ENCODE data around the gene KLF6.
A peak's percentile ranks its signal among the peaks of the same experiment; 100 is the strongest.

KLF6 gene

DNA sequence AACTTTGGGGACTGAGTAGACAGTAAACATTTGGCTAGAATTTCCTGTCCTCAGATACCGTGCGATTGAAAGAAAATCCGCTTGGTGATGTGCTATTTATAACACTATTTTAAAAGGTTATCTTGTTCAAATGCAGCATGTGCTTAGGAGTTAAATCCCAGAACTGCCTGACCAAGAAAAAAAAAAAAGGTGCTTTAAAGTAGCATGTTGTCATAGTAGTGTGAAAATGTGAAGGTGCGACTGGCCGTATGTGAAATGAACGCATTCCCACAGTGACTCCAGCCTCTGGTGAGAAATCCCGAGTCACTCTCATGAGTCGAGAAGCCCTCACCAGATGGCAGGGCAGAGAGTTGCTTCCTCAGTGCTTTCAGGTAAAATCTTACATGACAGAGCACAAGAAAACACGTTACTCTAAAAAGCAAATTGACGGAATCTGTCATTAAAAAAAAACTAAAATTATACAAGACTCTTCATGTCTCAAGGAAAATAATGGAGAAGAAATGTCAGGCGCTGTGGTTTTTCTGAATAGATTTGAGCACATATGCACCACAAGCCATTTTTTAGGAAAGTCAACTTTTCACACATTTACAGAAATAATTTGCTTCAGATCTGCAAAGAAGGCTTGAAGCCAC lies 18.4 kb upstream of the KLF6 start:
- H3K4me3 ChIP-seq (ENCODE audit: low read depth, low read length) = no peak overlapping the region
- TF ChIP-seq ZNF473 (tag by site-specific recombination; IDR thresholded peaks at IDR 0.05) (no peak), ZBTB8A (tag by site-specific recombination; IDR thresholded peaks at IDR 0.05) (no peak), FEZF1 (tag by site-specific recombination; IDR thresholded peaks at IDR 0.05) (no peak), ZNF426 (tag by site-specific recombination; IDR thresholded peaks at IDR 0.05) (no peak), ZNF2 (tag by site-specific recombination; IDR thresholded peaks at IDR 0.05) (no peak), ZNF585B (tag by site-specific recombination; IDR thresholded peaks at IDR 0.05) (no peak), ZNF76 (tag by site-specific recombination; IDR thresholded peaks at IDR 0.05; ENCODE audit: borderline replicate concordance, low read depth) (no peak), KLF1 (tag by site-specific recombination; IDR thresholded peaks at IDR 0.05) (no peak), ZNF664 (tag by site-specific recombination; IDR thresholded peaks at IDR 0.05) (no peak), ZNF16 (tag by site-specific recombination; IDR thresholded peaks at IDR 0.05; ENCODE audit: low read depth) (no peak), ZFHX2 (tag by site-specific recombination; conservative IDR thresholded peaks at IDR 0.05) (no peak)
- TF ChIP-seq, protein P1, sequence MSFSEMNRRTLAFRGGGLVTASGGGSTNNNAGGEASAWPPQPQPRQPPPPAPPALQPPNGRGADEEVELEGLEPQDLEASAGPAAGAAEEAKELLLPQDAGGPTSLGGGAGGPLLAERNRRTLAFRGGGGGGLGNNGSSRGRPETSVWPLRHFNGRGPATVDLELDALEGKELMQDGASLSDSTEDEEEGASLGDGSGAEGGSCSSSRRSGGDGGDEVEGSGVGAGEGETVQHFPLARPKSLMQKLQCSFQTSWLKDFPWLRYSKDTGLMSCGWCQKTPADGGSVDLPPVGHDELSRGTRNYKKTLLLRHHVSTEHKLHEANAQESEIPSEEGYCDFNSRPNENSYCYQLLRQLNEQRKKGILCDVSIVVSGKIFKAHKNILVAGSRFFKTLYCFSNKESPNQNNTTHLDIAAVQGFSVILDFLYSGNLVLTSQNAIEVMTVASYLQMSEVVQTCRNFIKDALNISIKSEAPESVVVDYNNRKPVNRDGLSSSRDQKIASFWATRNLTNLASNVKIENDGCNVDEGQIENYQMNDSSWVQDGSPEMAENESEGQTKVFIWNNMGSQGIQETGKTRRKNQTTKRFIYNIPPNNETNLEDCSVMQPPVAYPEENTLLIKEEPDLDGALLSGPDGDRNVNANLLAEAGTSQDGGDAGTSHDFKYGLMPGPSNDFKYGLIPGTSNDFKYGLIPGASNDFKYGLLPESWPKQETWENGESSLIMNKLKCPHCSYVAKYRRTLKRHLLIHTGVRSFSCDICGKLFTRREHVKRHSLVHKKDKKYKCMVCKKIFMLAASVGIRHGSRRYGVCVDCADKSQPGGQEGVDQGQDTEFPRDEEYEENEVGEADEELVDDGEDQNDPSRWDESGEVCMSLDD (tag by site-specific recombination; IDR thresholded peaks at IDR 0.05) = no peak
- TF ChIP-seq, protein P2, sequence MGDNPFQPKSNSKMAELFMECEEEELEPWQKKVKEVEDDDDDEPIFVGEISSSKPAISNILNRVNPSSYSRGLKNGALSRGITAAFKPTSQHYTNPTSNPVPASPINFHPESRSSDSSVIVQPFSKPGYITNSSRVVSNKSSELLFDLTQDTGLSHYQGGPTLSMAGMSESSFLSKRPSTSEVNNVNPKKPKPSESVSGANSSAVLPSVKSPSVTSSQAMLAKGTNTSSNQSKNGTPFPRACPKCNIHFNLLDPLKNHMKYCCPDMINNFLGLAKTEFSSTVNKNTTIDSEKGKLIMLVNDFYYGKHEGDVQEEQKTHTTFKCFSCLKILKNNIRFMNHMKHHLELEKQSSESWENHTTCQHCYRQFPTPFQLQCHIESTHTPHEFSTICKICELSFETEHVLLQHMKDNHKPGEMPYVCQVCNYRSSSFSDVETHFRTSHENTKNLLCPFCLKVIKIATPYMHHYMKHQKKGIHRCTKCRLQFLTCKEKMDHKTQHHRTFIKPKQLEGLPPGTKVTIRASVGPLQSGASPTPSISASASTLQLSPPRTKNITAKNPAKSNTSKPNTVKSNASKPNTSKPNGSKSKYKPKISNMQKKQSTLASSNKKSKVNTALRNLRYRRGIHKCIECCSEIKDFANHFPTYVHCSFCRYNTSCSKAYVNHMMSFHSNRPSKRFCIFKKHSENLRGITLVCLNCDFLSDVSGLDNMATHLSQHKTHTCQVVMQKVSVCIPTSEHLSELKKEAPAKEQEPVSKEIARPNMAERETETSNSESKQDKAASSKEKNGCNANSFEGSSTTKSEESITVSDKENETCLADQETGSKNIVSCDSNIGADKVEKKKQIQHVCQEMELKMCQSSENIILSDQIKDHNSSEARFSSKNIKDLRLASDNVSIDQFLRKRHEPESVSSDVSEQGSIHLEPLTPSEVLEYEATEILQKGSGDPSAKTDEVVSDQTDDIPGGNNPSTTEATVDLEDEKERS (tag by site-specific recombination; IDR thresholded peaks at IDR 0.05) = no peak
- TF ChIP-seq, protein P3, sequence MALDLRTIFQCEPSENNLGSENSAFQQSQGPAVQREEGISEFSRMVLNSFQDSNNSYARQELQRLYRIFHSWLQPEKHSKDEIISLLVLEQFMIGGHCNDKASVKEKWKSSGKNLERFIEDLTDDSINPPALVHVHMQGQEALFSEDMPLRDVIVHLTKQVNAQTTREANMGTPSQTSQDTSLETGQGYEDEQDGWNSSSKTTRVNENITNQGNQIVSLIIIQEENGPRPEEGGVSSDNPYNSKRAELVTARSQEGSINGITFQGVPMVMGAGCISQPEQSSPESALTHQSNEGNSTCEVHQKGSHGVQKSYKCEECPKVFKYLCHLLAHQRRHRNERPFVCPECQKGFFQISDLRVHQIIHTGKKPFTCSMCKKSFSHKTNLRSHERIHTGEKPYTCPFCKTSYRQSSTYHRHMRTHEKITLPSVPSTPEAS (tag by site-specific recombination; IDR thresholded peaks at IDR 0.05) = no peak
- H3K9me3 ChIP-seq (ENCODE audit: control insufficient read depth, insufficient read depth, low read depth, low read length) = no peaks in the 10 kb centered on the region
- H3K4me1 ChIP-seq (ENCODE audit: control insufficient read depth, insufficient read depth, low read length) = peaks cover 9% of the 10 kb centered on the region
- ChIA-PET CTCF (no interaction called here), POLR2A (no interaction called here)
- H3K27ac ChIP-seq (ENCODE audit: extremely low read depth, low read depth, low read length) = no peak overlapping the region
- H3K36me3 ChIP-seq (ENCODE audit: control insufficient read depth in 2 of 2, insufficient read depth in 1 of 2, low read length in 2 of 2) = no peaks in the 10 kb centered on the region

DNA sequence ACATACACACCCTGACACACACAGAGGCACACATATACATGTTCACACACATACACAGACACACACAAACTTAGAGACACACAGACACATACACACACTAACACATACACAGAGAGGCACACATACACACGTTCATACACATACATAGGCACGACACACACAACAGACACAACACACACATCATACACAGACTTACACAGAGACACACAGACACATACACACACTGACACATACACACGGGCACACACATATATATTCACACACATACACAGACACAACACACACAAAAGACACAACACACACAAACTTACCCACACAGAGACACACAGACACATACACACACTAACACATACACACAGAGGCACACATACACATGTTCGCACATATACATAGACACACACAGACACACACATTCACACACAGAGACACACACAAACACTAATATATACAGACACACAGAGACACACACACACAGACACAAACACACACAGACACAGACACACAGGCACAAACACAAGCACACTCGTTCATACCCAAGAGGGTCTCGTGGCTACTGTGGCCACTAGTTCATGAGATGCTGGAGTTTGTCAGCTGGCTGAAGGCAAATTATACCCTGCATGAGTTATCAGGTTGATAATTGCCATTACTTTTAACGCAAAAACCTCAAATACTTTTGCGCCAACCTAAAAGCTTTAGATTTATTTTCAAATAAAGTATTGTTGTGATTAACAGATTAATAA lies 17.7 kb upstream of the KLF6 start:
- ChIA-PET CTCF (interaction anchor here (0.7 kb wide), 2 partner anchors 63 to 485 kb away, joined by 3 to 5 read pairs; no protein-coding TSS in a partner anchor), POLR2A (no interaction called here)
- peaks cover 9% of the 10 kb centered on the region for H3K4me1 ChIP-seq (ENCODE audit: control insufficient read depth, insufficient read depth, low read length)
- H3K27ac ChIP-seq (ENCODE audit: extremely low read depth, low read depth, low read length) = no peak overlapping the region
- H3K36me3 ChIP-seq (ENCODE audit: control insufficient read depth in 2 of 2, insufficient read depth in 1 of 2, low read length in 2 of 2) = no peaks in the 10 kb centered on the region
- no peak overlapping the region for H3K4me3 ChIP-seq (ENCODE audit: low read depth, low read length)
- H3K9me3 ChIP-seq (ENCODE audit: control insufficient read depth, insufficient read depth, low read depth, low read length) = no peaks in the 10 kb centered on the region
- TF ChIP-seq FEZF1 (tag by site-specific recombination; IDR thresholded peaks at IDR 0.05) = no peak
- 0 out of 2 replicates have a peak, but pooled peaks have one; percentile 80 for TF ChIP-seq ZNF155 (tag by site-specific recombination; IDR thresholded peaks at IDR 0.05)
- TF ChIP-seq ZFP41 (tag by site-specific recombination; IDR thresholded peaks at IDR 0.05; ENCODE audit: borderline replicate concordance) = 0 out of 2 replicates have a peak, but pooled peaks have one; percentile 4
- no peak for TF ChIP-seq ZNF175 (tag by site-specific recombination; IDR thresholded peaks at IDR 0.05)
- TF ChIP-seq GLI4 (tag by site-specific recombination; IDR thresholded peaks at IDR 0.05) = peak; percentile 18; the same call in 1 of the 2 replicates
- 0 out of 2 replicates have a peak, but pooled peaks have one; percentile 35 for TF ChIP-seq ZNF302 (tag by site-specific recombination; IDR thresholded peaks at IDR 0.05; ENCODE audit: low read depth)
- TF ChIP-seq, protein P3 (tag by site-specific recombination; IDR thresholded peaks at IDR 0.05) = peak; percentile 73; the same call in 1 of the 2 replicates
- TF ChIP-seq ZNF707 (tag by site-specific recombination; IDR thresholded peaks at IDR 0.05) = 0 out of 2 replicates have a peak, but pooled peaks have one; percentile 37
- TF ChIP-seq, protein P4, sequence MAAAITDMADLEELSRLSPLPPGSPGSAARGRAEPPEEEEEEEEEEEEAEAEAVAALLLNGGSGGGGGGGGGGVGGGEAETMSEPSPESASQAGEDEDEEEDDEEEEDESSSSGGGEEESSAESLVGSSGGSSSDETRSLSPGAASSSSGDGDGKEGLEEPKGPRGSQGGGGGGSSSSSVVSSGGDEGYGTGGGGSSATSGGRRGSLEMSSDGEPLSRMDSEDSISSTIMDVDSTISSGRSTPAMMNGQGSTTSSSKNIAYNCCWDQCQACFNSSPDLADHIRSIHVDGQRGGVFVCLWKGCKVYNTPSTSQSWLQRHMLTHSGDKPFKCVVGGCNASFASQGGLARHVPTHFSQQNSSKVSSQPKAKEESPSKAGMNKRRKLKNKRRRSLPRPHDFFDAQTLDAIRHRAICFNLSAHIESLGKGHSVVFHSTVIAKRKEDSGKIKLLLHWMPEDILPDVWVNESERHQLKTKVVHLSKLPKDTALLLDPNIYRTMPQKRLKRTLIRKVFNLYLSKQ (tag by site-specific recombination; IDR thresholded peaks at IDR 0.05; ENCODE audit: borderline replicate concordance) = 0 out of 2 replicates have a peak, but pooled peaks have one; percentile 49
- TF ChIP-seq, protein P5, sequence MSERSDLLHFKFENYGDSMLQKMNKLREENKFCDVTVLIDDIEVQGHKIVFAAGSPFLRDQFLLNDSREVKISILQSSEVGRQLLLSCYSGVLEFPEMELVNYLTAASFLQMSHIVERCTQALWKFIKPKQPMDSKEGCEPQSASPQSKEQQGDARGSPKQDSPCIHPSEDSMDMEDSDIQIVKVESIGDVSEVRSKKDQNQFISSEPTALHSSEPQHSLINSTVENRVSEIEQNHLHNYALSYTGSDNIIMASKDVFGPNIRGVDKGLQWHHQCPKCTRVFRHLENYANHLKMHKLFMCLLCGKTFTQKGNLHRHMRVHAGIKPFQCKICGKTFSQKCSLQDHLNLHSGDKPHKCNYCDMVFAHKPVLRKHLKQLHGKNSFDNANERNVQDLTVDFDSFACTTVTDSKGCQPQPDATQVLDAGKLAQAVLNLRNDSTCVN (tag by site-specific recombination; optimal IDR thresholded peaks at IDR 0.05) = peak; percentile 23
